HEK293T (cell line): ENCODE results near the gene SLC9A9.

Experiments
- BHLHE40 ChIP-seq: fragments of 450-650 bp; IDR thresholded peaks from 2 replicates; pipeline ENCODE4 v1.6.1; 2016; ENCODE audit warnings: mild to moderate bottlenecking, moderate library complexity, borderline replicate concordance
- FOXM1 ChIP-seq: fragments of 450-650 bp; IDR thresholded peaks from 2 replicates; pipeline ENCODE4 v1.6.1; 2017; ENCODE audit warnings: mild to moderate bottlenecking, borderline replicate concordance
- LEF1 ChIP-seq: fragments of 450-650 bp; IDR thresholded peaks from 2 replicates; pipeline ENCODE4 v1.6.1; 2017; ENCODE audit warnings: mild to moderate bottlenecking, borderline replicate concordance
- PKNOX1 ChIP-seq: fragments of 450-650 bp; IDR thresholded peaks from 2 replicates; pipeline ENCODE4 v1.6.1; 2016
- SUZ12 ChIP-seq: fragments of 450-650 bp; IDR thresholded peaks from 2 replicates; pipeline ENCODE4 v1.6.1; 2016; ENCODE audit warnings: mild to moderate bottlenecking

- TF ChIP-seq FOXM1 (no peak), BHLHE40 (no peak), LEF1 (no peak), PKNOX1 (no peak), SUZ12 (no peak)
Measured at GRCh38 chr3:143424874-143425273, 423.4 kb downstream of the SLC9A9 start.
